ENCODE data around the gene NR5A2.

DNA sequence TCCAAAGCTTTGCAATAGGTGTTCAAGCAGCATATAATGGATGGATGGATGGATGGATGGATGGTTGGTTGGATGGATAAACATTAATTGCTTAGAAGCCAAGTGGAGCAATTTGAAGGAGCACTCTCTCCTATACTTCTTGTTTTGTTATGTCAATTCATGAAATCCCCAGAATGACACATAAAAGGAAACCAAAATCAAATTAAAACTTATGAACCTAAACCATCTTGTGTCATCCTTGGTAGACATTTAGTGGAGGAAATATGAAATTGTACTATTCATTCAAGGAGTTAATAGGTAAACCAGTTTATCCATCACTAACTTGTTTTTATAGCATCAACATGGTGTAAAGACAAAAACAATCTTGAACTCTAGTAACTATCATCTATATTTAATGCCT, 122.5 kb downstream of the NR5A2 start:
- TF ChIP-seq, protein P1, sequence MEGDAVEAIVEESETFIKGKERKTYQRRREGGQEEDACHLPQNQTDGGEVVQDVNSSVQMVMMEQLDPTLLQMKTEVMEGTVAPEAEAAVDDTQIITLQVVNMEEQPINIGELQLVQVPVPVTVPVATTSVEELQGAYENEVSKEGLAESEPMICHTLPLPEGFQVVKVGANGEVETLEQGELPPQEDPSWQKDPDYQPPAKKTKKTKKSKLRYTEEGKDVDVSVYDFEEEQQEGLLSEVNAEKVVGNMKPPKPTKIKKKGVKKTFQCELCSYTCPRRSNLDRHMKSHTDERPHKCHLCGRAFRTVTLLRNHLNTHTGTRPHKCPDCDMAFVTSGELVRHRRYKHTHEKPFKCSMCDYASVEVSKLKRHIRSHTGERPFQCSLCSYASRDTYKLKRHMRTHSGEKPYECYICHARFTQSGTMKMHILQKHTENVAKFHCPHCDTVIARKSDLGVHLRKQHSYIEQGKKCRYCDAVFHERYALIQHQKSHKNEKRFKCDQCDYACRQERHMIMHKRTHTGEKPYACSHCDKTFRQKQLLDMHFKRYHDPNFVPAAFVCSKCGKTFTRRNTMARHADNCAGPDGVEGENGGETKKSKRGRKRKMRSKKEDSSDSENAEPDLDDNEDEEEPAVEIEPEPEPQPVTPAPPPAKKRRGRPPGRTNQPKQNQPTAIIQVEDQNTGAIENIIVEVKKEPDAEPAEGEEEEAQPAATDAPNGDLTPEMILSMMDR (IDR thresholded peaks at IDR 0.05), result no peak
- no peak for TF ChIP-seq EZH2phosphoT487 (IDR thresholded peaks at IDR 0.05)

Data from neural progenitor cell (in vitro differentiated cells).